Astrocyte (in vitro differentiated cells and primary cell): ENCODE measurements around the gene KIAA0825. TPM values are rescaled to one million over a fixed set of nuclear protein-coding genes. Genes with fewer than 3 reads are reported as not detected.

Source experiments
- DNase-seq: peaks from one replicate; pipeline ENCODE4 v3.0.0-alpha.2; 2010; ENCODE audit warnings: low read depth
- FAIRE-seq: peaks from 2 replicates; lab custom pipeline; 2011; peaks lifted over from hg19 to GRCh38; lab: Jason Lieb, UNC
- H2AFZ ChIP-seq: 2 replicates; pipeline ENCODE4 v1.6.0; 2012; ENCODE audit warnings: low read depth, low read length, inconsistent platforms
- H3K27ac ChIP-seq: 2 replicates; pipeline ENCODE4 v1.5.1; 2011; ENCODE audit warnings: low read depth, low read length, inconsistent platforms
- H3K27me3 ChIP-seq: 2 replicates; pipeline ENCODE4 v1.6.0; 2011; ENCODE audit warnings: low read length, inconsistent platforms; ENCODE audit not compliant: insufficient read depth
- H3K36me3 ChIP-seq: 2 replicates; pipeline ENCODE4 v1.5.1; 2011; ENCODE audit warnings: low read length, inconsistent platforms; ENCODE audit not compliant: insufficient read depth
- H3K4me1 ChIP-seq: 2 replicates; pipeline ENCODE4 v1.5.1; 2011; ENCODE audit warnings: low read length, inconsistent platforms; ENCODE audit not compliant: insufficient read depth
- H3K4me2 ChIP-seq: 2 replicates; pipeline ENCODE4 v1.6.0; 2012; ENCODE audit warnings: low read length, inconsistent platforms
- H3K4me3 ChIP-seq: 2 replicates; pipeline ENCODE4 v1.5.1; 2011; ENCODE audit warnings: low read depth, mild to moderate bottlenecking, low read length, inconsistent platforms; ENCODE audit not compliant: insufficient read depth
- H3K79me2 ChIP-seq: 2 replicates; pipeline ENCODE4 v1.6.0; 2012; ENCODE audit warnings: mild to moderate bottlenecking, low read length, inconsistent platforms; ENCODE audit not compliant: insufficient read depth
- H3K9ac ChIP-seq: 2 replicates; pipeline ENCODE4 v1.6.0; 2012; ENCODE audit warnings: mild to moderate bottlenecking, low read length, inconsistent platforms
- H3K9me3 ChIP-seq: 2 replicates; pipeline ENCODE4 v1.5.1; 2012; ENCODE audit warnings: low read depth, mild to moderate bottlenecking, low read length, inconsistent platforms; ENCODE audit not compliant: insufficient read depth
- H4K20me1 ChIP-seq: 2 replicates; pipeline ENCODE4 v1.6.0; 2012; ENCODE audit warnings: low read length, inconsistent platforms; ENCODE audit not compliant: insufficient read depth
- H3K27ac Mint-ChIP-seq: one replicate; pipeline ENCODE4 v1.8.0; 2021; ENCODE audit warnings: mild to moderate bottlenecking, mixed read lengths; ENCODE audit not compliant: unreplicated experiment
- H3K27me3 Mint-ChIP-seq: one replicate; pipeline ENCODE4 v1.8.0; 2021; ENCODE audit warnings: low read depth, mixed read lengths; ENCODE audit not compliant: unreplicated experiment
- H3K36me3 Mint-ChIP-seq: one replicate; pipeline ENCODE4 v1.8.0; 2021; ENCODE audit warnings: low read depth, mixed read lengths; ENCODE audit not compliant: unreplicated experiment
- H3K4me1 Mint-ChIP-seq: one replicate; pipeline ENCODE4 v1.8.0; 2021; ENCODE audit warnings: low read depth, mixed read lengths; ENCODE audit not compliant: unreplicated experiment
- H3K4me3 Mint-ChIP-seq: one replicate; pipeline ENCODE4 v1.8.0; 2021; ENCODE audit warnings: mild to moderate bottlenecking, moderate library complexity, mixed read lengths; ENCODE audit not compliant: unreplicated experiment
- H3K9me3 Mint-ChIP-seq: one replicate; pipeline ENCODE4 v1.8.0; 2021; ENCODE audit warnings: mild to moderate bottlenecking, mixed read lengths; ENCODE audit not compliant: unreplicated experiment
- EZH2 ChIP-seq: IDR thresholded peaks from 2 replicates; pipeline ENCODE4 v1.6.1; 2012; ENCODE audit warnings: mild to moderate bottlenecking, low read length, inconsistent platforms; ENCODE audit not compliant: insufficient read depth
- total RNA-seq: library from RNA; stranded (reverse); gene quantifications from 2 replicates; pipeline ENCODE4 v1.2.1, GENCODE V29; 2021
- TF ChIP-seq, protein P1 (sequence below): IDR thresholded peaks from 2 replicates; pipeline ENCODE4 v1.5.1; 2011; ENCODE audit warnings: low read depth, mild to moderate bottlenecking, inconsistent platforms, low read length, moderate library complexity; ENCODE audit not compliant: insufficient read depth

Gene KIAA0825
- total RNA-seq, 1 donor from 2014 or later: 2.5 TPM

- Histone ChIP-seq H3K36me3 (no peaks in the 10 kb centered on the region), H3K27ac (no peak overlapping the region), H3K27me3 (no peaks in the 10 kb centered on the region), H3K79me2 (no peaks in the 10 kb centered on the region), H3K9ac (no peak overlapping the region), H3K4me1 (no peaks in the 10 kb centered on the region), H3K9me3 (no peaks in the 10 kb centered on the region), H3K4me3 (no peak overlapping the region), H4K20me1 (no peaks in the 10 kb centered on the region), H2AFZ (no peak overlapping the region), H3K4me2 (no peak overlapping the region)
- FAIRE-seq (no peak), DNase-seq (no peak)
- no peak for TF ChIP-seq EZH2
- TF ChIP-seq, protein P1, sequence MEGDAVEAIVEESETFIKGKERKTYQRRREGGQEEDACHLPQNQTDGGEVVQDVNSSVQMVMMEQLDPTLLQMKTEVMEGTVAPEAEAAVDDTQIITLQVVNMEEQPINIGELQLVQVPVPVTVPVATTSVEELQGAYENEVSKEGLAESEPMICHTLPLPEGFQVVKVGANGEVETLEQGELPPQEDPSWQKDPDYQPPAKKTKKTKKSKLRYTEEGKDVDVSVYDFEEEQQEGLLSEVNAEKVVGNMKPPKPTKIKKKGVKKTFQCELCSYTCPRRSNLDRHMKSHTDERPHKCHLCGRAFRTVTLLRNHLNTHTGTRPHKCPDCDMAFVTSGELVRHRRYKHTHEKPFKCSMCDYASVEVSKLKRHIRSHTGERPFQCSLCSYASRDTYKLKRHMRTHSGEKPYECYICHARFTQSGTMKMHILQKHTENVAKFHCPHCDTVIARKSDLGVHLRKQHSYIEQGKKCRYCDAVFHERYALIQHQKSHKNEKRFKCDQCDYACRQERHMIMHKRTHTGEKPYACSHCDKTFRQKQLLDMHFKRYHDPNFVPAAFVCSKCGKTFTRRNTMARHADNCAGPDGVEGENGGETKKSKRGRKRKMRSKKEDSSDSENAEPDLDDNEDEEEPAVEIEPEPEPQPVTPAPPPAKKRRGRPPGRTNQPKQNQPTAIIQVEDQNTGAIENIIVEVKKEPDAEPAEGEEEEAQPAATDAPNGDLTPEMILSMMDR: no peak
- no peaks in the 10 kb centered on the region for H3K9me3 Mint-ChIP-seq
- no peaks in the 10 kb centered on the region for H3K36me3 Mint-ChIP-seq
- no peaks in the 10 kb centered on the region for H3K27me3 Mint-ChIP-seq
- H3K4me1 Mint-ChIP-seq: no peaks in the 10 kb centered on the region
- no peak overlapping the region for H3K4me3 Mint-ChIP-seq
- H3K27ac Mint-ChIP-seq: no peak overlapping the region
Observed at GRCh38 chr5:94276751-94277150, 341.7 kb downstream of the KIAA0825 start.

- H2AFZ ChIP-seq: no peak overlapping the region
- Mint-ChIP-seq H3K9me3 (no peaks in the 10 kb centered on the region), H3K4me3 (no peak overlapping the region), H3K27ac (no peak overlapping the region), H3K4me1 (no peaks in the 10 kb centered on the region), H3K36me3 (no peaks in the 10 kb centered on the region), H3K27me3 (no peaks in the 10 kb centered on the region)
- H3K4me2 ChIP-seq: no peak overlapping the region
- H3K4me1 ChIP-seq: no peaks in the 10 kb centered on the region
- no peaks in the 10 kb centered on the region for H4K20me1 ChIP-seq
- DNase-seq (no peak), FAIRE-seq (no peak)
- H3K4me3 ChIP-seq: no peak overlapping the region
- no peaks in the 10 kb centered on the region for H3K9me3 ChIP-seq
- TF ChIP-seq, protein P1: no peak
- no peak for TF ChIP-seq EZH2
- no peaks in the 10 kb centered on the region for H3K79me2 ChIP-seq
- H3K9ac ChIP-seq: no peak overlapping the region
- no peaks in the 10 kb centered on the region for H3K36me3 ChIP-seq
- no peaks in the 10 kb centered on the region for H3K27me3 ChIP-seq
- H3K27ac ChIP-seq: no peak overlapping the region
Observed at GRCh38 chr5:94276048-94276447, 342.4 kb downstream of the KIAA0825 start.

GRCh38 chr5:94274707-94275106 is 343.7 kb downstream of the KIAA0825 start:
- no peaks in the 10 kb centered on the region for H3K4me1 Mint-ChIP-seq
- peaks cover 6% of the 10 kb centered on the region for H3K9me3 Mint-ChIP-seq
- no peak for TF ChIP-seq EZH2
- TF ChIP-seq, protein P1: no peak

More at GRCh38 chr5:94274707-94275106, 343.7 kb downstream of the KIAA0825 start:
- Histone ChIP-seq H3K27me3 (no peaks in the 10 kb centered on the region), H3K9me3 (no peaks in the 10 kb centered on the region), H3K79me2 (no peaks in the 10 kb centered on the region), H3K4me2 (no peak overlapping the region), H3K9ac (no peak overlapping the region), H3K27ac (no peak overlapping the region), H3K4me3 (no peak overlapping the region), H2AFZ (no peak overlapping the region), H4K20me1 (no peaks in the 10 kb centered on the region), H3K36me3 (no peaks in the 10 kb centered on the region), H3K4me1 (no peaks in the 10 kb centered on the region)
- Mint-ChIP-seq H3K27me3 (no peaks in the 10 kb centered on the region), H3K27ac (no peak overlapping the region), H3K36me3 (no peaks in the 10 kb centered on the region), H3K4me3 (no peak overlapping the region)
- no peak for DNase-seq
- no peak for FAIRE-seq
